RWPE2 (cell line): ENCODE data around the gene SYTL3.

Experiments
- ATAC-seq: fragments of 200-7000 bp; cut with Tn5 transposase; 3 replicates; pipeline ENCODE4 v1.9.1; 2021; ENCODE audit warnings: low read depth
- DNase-seq: peaks from one replicate; pipeline ENCODE4 v3.0.0-alpha.2; 2020; ENCODE audit warnings: low spot score
- H3K27ac ChIP-seq: fragments of 450-650 bp; 2 replicates; pipeline ENCODE4 v1.5.1; 2017; ENCODE audit warnings: mild to moderate bottlenecking; ENCODE audit not compliant: poor library complexity, severe bottlenecking
- H3K27me3 ChIP-seq: fragments of 250-450 bp; sonication (Bioruptor Pico); 2 replicates; pipeline ENCODE4 v1.5.1; 2021; ENCODE audit warnings: mild to moderate bottlenecking, moderate library complexity; ENCODE audit not compliant: insufficient read depth, poor library complexity, severe bottlenecking
- H3K36me3 ChIP-seq: fragments of 250-450 bp; sonication (Bioruptor Pico); 2 replicates; pipeline ENCODE4 v1.5.1; 2020; ENCODE audit warnings: low read depth, mild to moderate bottlenecking, moderate library complexity
- H3K4me1 ChIP-seq: fragments of 250-450 bp; sonication (Bioruptor Pico); 2 replicates; pipeline ENCODE4 v1.5.1; 2021; ENCODE audit warnings: mild to moderate bottlenecking, moderate library complexity; ENCODE audit not compliant: insufficient read depth, poor library complexity, severe bottlenecking
- H3K4me3 ChIP-seq: fragments of 250-450 bp; sonication (Bioruptor Pico); 2 replicates; pipeline ENCODE4 v1.5.1; 2021; ENCODE audit warnings: mild to moderate bottlenecking, moderate library complexity; ENCODE audit not compliant: severe bottlenecking
- H3K9me3 ChIP-seq: fragments of 250-450 bp; sonication (Bioruptor Pico); 2 replicates; pipeline ENCODE4 v1.5.1; 2021; ENCODE audit warnings: mild to moderate bottlenecking, moderate library complexity; ENCODE audit not compliant: severe bottlenecking
- CTCF ChIP-seq: fragments of 450-650 bp; IDR thresholded peaks from one replicate; pipeline ENCODE4 v1.5.1; 2017; ENCODE audit warnings: mild to moderate bottlenecking, moderate library complexity; ENCODE audit not compliant: poor library complexity, severe bottlenecking

SYTL3 gene

GRCh38 chr6:158784505-158784904 is 134.7 kb downstream of the SYTL3 start:
- Histone ChIP-seq H3K4me1 (peaks cover 43% of the 10 kb centered on the region), H3K27me3 (no peaks in the 10 kb centered on the region), H3K36me3 (peaks cover 100% of the 10 kb centered on the region), H3K4me3 (no peak overlapping the region), H3K27ac (peak overlapping the region; percentile 92), H3K9me3 (no peaks in the 10 kb centered on the region)
- TF ChIP-seq CTCF, result peak; percentile 17
- DNase-seq, result peak; percentile 92
- ATAC-seq, result peak; percentile 96

- no peak overlapping the region for H3K4me3 ChIP-seq
- TF ChIP-seq CTCF, result no peak
- DNase-seq (no peak), ATAC-seq (peak; percentile 6; the same call in 1 of the 3 replicates)
- H3K4me1 ChIP-seq, result peaks cover 43% of the 10 kb centered on the region
- H3K27ac ChIP-seq, result peak overlapping the region; percentile 92
- H3K36me3 ChIP-seq, result peaks cover 100% of the 10 kb centered on the region
- no peaks in the 10 kb centered on the region for H3K27me3 ChIP-seq
- no peaks in the 10 kb centered on the region for H3K9me3 ChIP-seq
Measured at GRCh38 chr6:158785036-158785435, 135.2 kb downstream of the SYTL3 start.

GRCh38 chr6:158786645-158787304 is 136.9 kb downstream of the SYTL3 start:
- Histone ChIP-seq H3K9me3 (no peaks in the 10 kb centered on the region), H3K4me3 (no peak overlapping the region), H3K27me3 (no peaks in the 10 kb centered on the region), H3K36me3 (peaks cover 96% of the 10 kb centered on the region), H3K4me1 (peaks cover 39% of the 10 kb centered on the region), H3K27ac (peak overlapping the region; percentile 92)
- no peak for ATAC-seq
- no peak for DNase-seq
- no peak for TF ChIP-seq CTCF

GRCh38 chr6:158787395-158787794 is 137.5 kb downstream of the SYTL3 start:
- ATAC-seq (no peak), DNase-seq (no peak)
- peaks cover 35% of the 10 kb centered on the region for H3K4me1 ChIP-seq
- peaks cover 94% of the 10 kb centered on the region for H3K36me3 ChIP-seq
- H3K9me3 ChIP-seq, result no peaks in the 10 kb centered on the region
- no peaks in the 10 kb centered on the region for H3K27me3 ChIP-seq
- TF ChIP-seq CTCF, result no peak
- peak overlapping the region; percentile 92 for H3K27ac ChIP-seq
- no peak overlapping the region for H3K4me3 ChIP-seq
